ENCODE data around the gene STOX2.

The STOX2 gene

GRCh38 chr4:183995570-183995969 is 90.5 kb downstream of the STOX2 start:
- TF ChIP-seq GATA2 (IDR thresholded peaks at IDR 0.05; ENCODE audit: low read depth, low read length) (no peak), GATA3 (IDR thresholded peaks at IDR 0.05; ENCODE audit: low read depth, low read length) (no peak)

GRCh38 chr4:183996868-183997267 is 91.8 kb downstream of the STOX2 start:
- TF ChIP-seq GATA2 (IDR thresholded peaks at IDR 0.05; ENCODE audit: low read depth, low read length) (no peak), GATA3 (IDR thresholded peaks at IDR 0.05; ENCODE audit: low read depth, low read length) (no peak)

- no peak for TF ChIP-seq GATA2 (IDR thresholded peaks at IDR 0.05; ENCODE audit: low read depth, low read length)
- TF ChIP-seq GATA3 (IDR thresholded peaks at IDR 0.05; ENCODE audit: low read depth, low read length), result no peak
Measured at GRCh38 chr4:183999435-183999834, 94.3 kb downstream of the STOX2 start.

GRCh38 chr4:184000457-184001396 is 95.6 kb downstream of the STOX2 start:
- TF ChIP-seq GATA3 (IDR thresholded peaks at IDR 0.05; ENCODE audit: low read depth, low read length) (no peak), GATA2 (IDR thresholded peaks at IDR 0.05; ENCODE audit: low read depth, low read length) (no peak)

- TF ChIP-seq GATA3 (IDR thresholded peaks at IDR 0.05; ENCODE audit: low read depth, low read length) (no peak), GATA2 (IDR thresholded peaks at IDR 0.05; ENCODE audit: low read depth, low read length) (no peak)
Measured at GRCh38 chr4:184003433-184003832, 98.3 kb downstream of the STOX2 start.

GRCh38 chr4:184007891-184008290 is 102.8 kb downstream of the STOX2 start:
- no peak for TF ChIP-seq GATA2 (IDR thresholded peaks at IDR 0.05; ENCODE audit: low read depth, low read length)
- no peak for TF ChIP-seq GATA3 (IDR thresholded peaks at IDR 0.05; ENCODE audit: low read depth, low read length)

GRCh38 chr4:184010696-184011095 is 105.6 kb downstream of the STOX2 start:
- TF ChIP-seq GATA3 (IDR thresholded peaks at IDR 0.05; ENCODE audit: low read depth, low read length) (no peak), GATA2 (IDR thresholded peaks at IDR 0.05; ENCODE audit: low read depth, low read length) (no peak)

GRCh38 chr4:184011826-184012380 is 106.8 kb downstream of the STOX2 start:
- TF ChIP-seq GATA2 (IDR thresholded peaks at IDR 0.05; ENCODE audit: low read depth, low read length) (no peak), GATA3 (IDR thresholded peaks at IDR 0.05; ENCODE audit: low read depth, low read length) (no peak)

- TF ChIP-seq GATA2 (IDR thresholded peaks at IDR 0.05; ENCODE audit: low read depth, low read length) (peak; percentile 54; the same call in 1 of the 2 replicates), GATA3 (IDR thresholded peaks at IDR 0.05; ENCODE audit: low read depth, low read length) (no peak)
Measured at GRCh38 chr4:184012937-184013336, 107.8 kb downstream of the STOX2 start.

- TF ChIP-seq GATA3 (IDR thresholded peaks at IDR 0.05; ENCODE audit: low read depth, low read length), result no peak
- TF ChIP-seq GATA2 (IDR thresholded peaks at IDR 0.05; ENCODE audit: low read depth, low read length), result no peak
Measured at GRCh38 chr4:184014301-184014700, 109.2 kb downstream of the STOX2 start.

- TF ChIP-seq GATA2 (IDR thresholded peaks at IDR 0.05; ENCODE audit: low read depth, low read length) (peak; percentile 53; the same call in 1 of the 2 replicates), GATA3 (IDR thresholded peaks at IDR 0.05; ENCODE audit: low read depth, low read length) (no peak)
Measured at GRCh38 chr4:184016759-184017668, 111.9 kb downstream of the STOX2 start.

GRCh38 chr4:184019076-184019475 is 114.0 kb downstream of the STOX2 start:
- TF ChIP-seq GATA3 (IDR thresholded peaks at IDR 0.05; ENCODE audit: low read depth, low read length), result no peak
- TF ChIP-seq GATA2 (IDR thresholded peaks at IDR 0.05; ENCODE audit: low read depth, low read length), result no peak

- TF ChIP-seq GATA3 (IDR thresholded peaks at IDR 0.05; ENCODE audit: low read depth, low read length) (no peak), GATA2 (IDR thresholded peaks at IDR 0.05; ENCODE audit: low read depth, low read length) (no peak)
Measured at GRCh38 chr4:184019667-184020623, 114.8 kb downstream of the STOX2 start.

Measured in SH-SY5Y (cell line).